HG02884 (cell line): Measurements from ENCODE around the gene ARID4A.
"Not testable (repeated sequence)": the region's sequence is repeated elsewhere in the genome, so short reads cannot be mapped to it uniquely, and the experiment has no call there.

Experiments used
- ATAC-seq: cut with Tn5 transposase; IDR thresholded peaks from one replicate; pipeline ENCODE4 v1.9.1; 2021; ENCODE audit warnings: mild to moderate bottlenecking, moderate library complexity; ENCODE audit not compliant: unreplicated experiment

ARID4A gene, protein sequence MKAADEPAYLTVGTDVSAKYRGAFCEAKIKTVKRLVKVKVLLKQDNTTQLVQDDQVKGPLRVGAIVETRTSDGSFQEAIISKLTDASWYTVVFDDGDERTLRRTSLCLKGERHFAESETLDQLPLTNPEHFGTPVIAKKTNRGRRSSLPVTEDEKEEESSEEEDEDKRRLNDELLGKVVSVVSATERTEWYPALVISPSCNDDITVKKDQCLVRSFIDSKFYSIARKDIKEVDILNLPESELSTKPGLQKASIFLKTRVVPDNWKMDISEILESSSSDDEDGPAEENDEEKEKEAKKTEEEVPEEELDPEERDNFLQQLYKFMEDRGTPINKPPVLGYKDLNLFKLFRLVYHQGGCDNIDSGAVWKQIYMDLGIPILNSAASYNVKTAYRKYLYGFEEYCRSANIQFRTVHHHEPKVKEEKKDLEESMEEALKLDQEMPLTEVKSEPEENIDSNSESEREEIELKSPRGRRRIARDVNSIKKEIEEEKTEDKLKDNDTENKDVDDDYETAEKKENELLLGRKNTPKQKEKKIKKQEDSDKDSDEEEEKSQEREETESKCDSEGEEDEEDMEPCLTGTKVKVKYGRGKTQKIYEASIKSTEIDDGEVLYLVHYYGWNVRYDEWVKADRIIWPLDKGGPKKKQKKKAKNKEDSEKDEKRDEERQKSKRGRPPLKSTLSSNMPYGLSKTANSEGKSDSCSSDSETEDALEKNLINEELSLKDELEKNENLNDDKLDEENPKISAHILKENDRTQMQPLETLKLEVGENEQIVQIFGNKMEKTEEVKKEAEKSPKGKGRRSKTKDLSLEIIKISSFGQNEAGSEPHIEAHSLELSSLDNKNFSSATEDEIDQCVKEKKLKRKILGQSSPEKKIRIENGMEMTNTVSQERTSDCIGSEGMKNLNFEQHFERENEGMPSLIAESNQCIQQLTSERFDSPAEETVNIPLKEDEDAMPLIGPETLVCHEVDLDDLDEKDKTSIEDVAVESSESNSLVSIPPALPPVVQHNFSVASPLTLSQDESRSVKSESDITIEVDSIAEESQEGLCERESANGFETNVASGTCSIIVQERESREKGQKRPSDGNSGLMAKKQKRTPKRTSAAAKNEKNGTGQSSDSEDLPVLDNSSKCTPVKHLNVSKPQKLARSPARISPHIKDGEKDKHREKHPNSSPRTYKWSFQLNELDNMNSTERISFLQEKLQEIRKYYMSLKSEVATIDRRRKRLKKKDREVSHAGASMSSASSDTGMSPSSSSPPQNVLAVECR

DNA sequence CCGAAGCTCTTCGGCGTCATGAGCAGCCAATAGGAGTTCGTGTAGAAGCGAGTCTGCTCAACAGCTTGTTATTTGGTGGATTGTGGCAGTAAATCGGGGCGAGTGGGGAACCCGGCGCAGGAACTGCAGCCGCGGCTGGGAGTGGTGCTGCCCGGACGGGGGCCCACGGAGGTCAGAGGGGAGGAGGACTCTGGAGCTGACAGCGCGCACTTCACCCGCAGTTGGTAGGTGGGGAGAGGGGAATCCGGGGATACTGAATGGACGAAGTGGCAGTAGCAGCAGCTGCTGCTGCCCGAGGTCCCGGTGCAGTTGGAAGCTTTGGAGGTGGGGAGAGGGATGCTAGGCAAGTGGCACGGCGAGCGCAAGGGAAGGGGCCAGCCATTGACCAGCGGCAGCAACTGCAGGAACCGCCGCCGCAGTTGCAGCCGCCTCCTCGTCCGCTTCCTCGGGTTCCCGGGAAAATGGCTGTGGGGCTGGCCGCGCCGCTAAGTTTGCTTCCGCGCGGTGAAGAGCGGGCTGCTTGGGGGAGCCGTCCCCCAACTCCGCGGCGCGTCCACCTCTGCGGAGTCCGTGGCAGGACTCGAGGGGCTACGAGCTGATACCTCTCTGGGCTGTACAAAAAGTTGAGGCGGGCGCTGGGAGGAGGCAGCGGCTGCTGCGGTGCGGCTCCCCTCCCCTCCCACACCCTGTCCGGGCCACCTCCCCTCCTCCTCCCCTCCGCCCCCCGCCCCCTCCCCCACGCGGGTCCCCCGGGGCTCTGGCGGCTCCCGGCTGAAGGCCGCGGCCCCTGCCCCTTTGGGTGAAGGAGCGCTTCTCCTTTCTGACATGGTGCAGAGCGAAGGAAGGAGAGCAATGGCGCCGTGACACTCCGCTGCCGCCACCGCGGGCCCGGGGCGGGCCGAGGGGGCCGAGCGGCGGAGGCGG, at the start of gene ARID4A:
Gene ARID4A, plus strand, starts transcription at position 79 of the 924 bp plus-strand sequence. CDS start 1,300 bp downstream, outside the sequence.
- ATAC-seq, result peak; percentile 0

GRCh38 chr14:58249611-58250010, 48.7 kb upstream of the ARID4A start:
- no peak for ATAC-seq

GRCh38 chr14:58258156-58258555, 40.2 kb upstream of the ARID4A start:
- no peak for ATAC-seq

- ATAC-seq, result not testable (repeated sequence)
Measured at GRCh38 chr14:58262005-58262404, 36.4 kb upstream of the ARID4A start.

DNA sequence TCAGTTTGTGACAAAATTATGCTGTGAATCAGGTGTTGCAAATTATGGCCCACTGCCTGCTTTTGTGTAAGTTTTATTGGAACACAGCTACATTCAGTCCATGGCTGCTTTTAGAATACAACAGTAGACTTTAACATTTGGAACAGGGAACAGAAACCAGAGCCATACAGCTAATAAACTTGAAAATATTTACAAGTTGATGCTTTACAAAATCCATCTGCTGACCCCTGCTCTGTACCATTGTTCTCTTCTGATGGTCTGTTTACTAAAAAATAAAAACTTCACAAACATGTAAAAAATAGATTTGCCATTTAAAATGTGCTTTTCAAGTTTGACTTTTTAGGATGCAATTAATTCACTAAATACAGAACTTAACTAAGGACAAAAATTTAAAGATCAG, 33.0 kb upstream of the ARID4A start:
- no peak for ATAC-seq

- ATAC-seq, result no peak
Measured at GRCh38 chr14:58270628-58271027, 27.7 kb upstream of the ARID4A start.

- ATAC-seq, result no peak
Measured at GRCh38 chr14:58272588-58273372, 25.6 kb upstream of the ARID4A start.

DNA sequence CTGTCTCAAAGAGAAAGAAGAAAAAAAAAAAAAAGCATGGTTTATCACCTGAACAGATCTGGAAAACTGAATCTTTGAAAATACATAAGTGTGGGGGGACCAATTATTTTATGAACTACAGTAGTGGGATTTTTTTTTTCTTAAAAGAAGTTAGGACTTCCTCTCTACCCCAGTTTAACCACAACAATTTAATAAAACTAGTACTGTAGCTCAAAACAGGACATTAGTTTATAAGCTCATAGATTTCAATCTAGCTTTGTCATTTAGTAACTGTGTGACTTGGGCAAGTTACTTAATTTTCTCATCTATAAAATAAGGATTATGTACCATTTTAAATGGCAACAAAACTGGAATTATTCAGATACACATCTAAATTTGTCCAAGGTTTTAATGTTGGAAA, 23.5 kb upstream of the ARID4A start:
- ATAC-seq, result no peak

DNA sequence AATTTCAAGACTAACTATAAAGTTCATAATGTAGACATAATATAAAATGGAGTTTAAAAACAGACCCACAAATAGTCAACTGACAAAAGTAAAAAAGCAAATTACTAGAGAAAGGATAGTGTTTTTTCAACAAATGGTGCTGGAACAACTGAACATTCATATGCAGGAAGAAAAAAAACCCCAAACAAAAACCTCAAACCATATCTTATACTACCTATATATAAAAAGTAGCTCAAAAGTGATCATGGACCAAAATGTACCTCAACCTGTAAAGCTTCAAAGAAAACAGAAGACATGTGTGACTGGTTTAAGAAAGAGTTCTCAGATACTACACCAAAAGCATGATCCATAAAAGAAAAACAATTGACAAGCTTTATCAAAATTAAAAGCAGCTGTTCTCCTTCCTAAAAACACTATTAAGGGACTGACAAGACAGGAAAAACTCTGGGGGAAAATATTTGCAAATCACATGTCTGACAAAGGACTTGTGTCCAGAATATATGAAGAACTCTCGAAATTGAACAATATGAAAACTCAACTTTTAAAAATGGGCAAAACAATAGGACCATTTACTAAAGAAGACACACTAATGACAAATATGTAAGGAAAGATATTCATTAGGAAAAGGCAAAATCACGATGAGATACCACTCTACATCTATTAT, 22.7 kb upstream of the ARID4A start:
- ATAC-seq, result no peak

GRCh38 chr14:58276208-58276607, 22.1 kb upstream of the ARID4A start:
- ATAC-seq, result no peak

GRCh38 chr14:58278177-58278576, 20.2 kb upstream of the ARID4A start:
- ATAC-seq, result no peak

- ATAC-seq, result peak; percentile 79
Measured at GRCh38 chr14:58280954-58281787, 17.2 kb upstream of the ARID4A start.

DNA sequence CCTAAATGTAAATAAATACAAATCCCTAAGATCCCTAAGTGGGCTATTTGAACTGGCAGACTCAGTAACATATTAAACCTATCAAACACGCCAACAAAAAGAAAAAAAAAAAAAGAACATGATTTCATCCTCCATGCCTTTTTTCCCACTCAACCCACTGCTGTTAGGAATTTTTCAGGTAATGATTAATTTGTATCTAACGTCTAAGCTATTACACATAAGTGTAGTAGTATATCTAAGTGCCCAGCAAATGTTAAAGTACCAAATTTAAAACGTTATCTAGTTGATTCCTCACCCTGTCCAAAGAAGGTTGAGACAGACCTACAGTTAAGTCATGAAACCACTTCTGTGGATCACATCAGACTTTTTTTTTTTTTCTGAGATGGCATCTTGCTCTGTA, 16.4 kb upstream of the ARID4A start:
- no peak for ATAC-seq

- ATAC-seq, result no peak
Measured at GRCh38 chr14:58282925-58283593, 15.3 kb upstream of the ARID4A start.

DNA sequence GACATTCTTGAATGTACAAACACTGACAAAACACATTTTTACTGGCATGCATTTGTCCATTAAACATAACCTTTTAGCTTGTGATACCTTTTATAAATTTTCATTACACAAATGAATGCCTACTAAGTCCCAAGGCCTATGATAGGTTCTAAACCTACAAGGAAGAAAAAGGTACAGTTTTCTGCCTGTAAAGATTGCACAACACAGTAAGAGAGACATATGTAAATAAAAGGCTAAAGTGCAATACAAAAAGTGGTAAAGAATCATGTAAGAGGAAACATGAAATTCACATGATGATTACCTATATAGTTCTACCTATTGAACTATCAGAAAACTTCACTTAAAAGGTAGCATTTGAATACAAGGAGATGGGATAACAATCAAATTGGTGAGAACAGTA, 14.6 kb upstream of the ARID4A start:
- no peak for ATAC-seq

- no peak for ATAC-seq
Measured at GRCh38 chr14:58285132-58285531, 13.2 kb upstream of the ARID4A start.

DNA sequence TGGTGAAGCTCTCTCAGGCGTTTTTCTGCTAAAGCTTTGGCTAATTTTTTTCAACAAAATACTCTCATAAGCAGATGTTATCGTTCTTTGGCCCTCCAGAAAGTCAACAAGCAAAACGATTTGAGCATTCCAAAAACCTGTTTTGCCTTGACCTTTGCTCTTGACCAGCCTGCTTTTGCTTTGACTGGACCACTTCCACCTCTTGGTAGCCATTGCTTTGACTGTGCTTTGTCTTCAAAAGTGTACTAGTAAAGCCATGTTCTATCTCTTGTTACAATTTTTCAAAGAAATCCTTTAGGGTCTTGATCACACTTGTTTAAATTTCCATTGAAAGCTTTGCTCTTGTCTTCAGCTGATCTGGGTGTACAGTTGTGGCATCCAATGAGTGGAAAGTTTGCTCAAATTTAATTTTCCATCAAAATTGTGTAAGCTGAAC, 10.7 kb upstream of the ARID4A start:
- ATAC-seq, result no peak
